Thymus (tissue), 11 donors: ENCODE measurements around the gene ATXN10. TPM values are rescaled to one million over a fixed set of nuclear protein-coding genes. Genes with fewer than 3 reads are reported as not detected.

Source experiments
- DNase-seq, 9 donors: peaks; one replicate each; pipeline ENCODE4 v3.0.0-alpha.2; 2013; ENCODE audit warnings: low spot score in 9 of 9, low read depth in 6 of 9, missing footprints in 1 of 9
- H3K27ac ChIP-seq, 2 donors: one replicate each; pipeline ENCODE4 v1.5.1; 2013; ENCODE audit warnings: control low read depth in 1 of 2, low read depth in 1 of 2, low read length in 1 of 2, mild to moderate bottlenecking in 1 of 2, moderate library complexity in 1 of 2
- H3K27me3 ChIP-seq, 2 donors: one replicate each; pipeline ENCODE4 v1.5.1; 2013; ENCODE audit warnings: low read length in 1 of 2; ENCODE audit not compliant: control insufficient read depth in 2 of 2, insufficient read depth in 1 of 2
- H3K36me3 ChIP-seq, 2 donors: one replicate each; pipeline ENCODE4 v1.5.1; 2013; ENCODE audit warnings: low read length in 1 of 2, mild to moderate bottlenecking in 1 of 2, moderate library complexity in 1 of 2; ENCODE audit not compliant: control insufficient read depth in 2 of 2, insufficient read depth in 2 of 2
- H3K4me1 ChIP-seq, 2 donors: one replicate each; pipeline ENCODE4 v1.5.1; 2013; ENCODE audit warnings: low read length in 2 of 2; ENCODE audit not compliant: control insufficient read depth in 2 of 2, insufficient read depth in 2 of 2
- H3K4me3 ChIP-seq, 2 donors: one replicate each; pipeline ENCODE4 v1.5.1; 2013; ENCODE audit warnings: low read length in 2 of 2, control low read depth in 1 of 2, mild to moderate bottlenecking in 1 of 2
- H3K9me3 ChIP-seq, 2 donors: one replicate each; pipeline ENCODE4 v1.5.1; 2013; ENCODE audit warnings: low read length in 1 of 2, mild to moderate bottlenecking in 1 of 2; ENCODE audit not compliant: control insufficient read depth in 2 of 2, insufficient read depth in 1 of 2
- WGBS: extraction: QIAGEN DNeasy Blood & Tissue Kit; methylation state at CpG from one replicate; pipeline ENCODE4 v1.1.7; 2013; 5-methylcytosine and 5-hydroxymethylcytosine counted together
- polyA plus RNA-seq: library from polyadenylated mRNA; stranded (reverse); fragments of 200-250 nt; gene quantifications from one replicate; pipeline ENCODE4 v1.2.3, GENCODE V29; 2013
- total RNA-seq: library from RNA; stranded (reverse); fragments of 120-200 nt; gene quantifications from one replicate; pipeline ENCODE4 v1.2.4, GENCODE V29; 2013
- donor health status: healthy.

Gene ATXN10
- total and polyA plus RNA-seq, 2 donors = 86.7 to 111 TPM

- no peak overlapping the region for H3K4me3 ChIP-seq
- no peak for DNase-seq
- peaks cover 0 to 1% of the 10 kb centered on the region in 2 donors for H3K9me3 ChIP-seq
- no peak overlapping the region for H3K27ac ChIP-seq
- no peaks in the 10 kb centered on the region for H3K36me3 ChIP-seq
- peaks cover 56 to 75% of the 10 kb centered on the region in 2 donors for H3K27me3 ChIP-seq
- H3K4me1 ChIP-seq = peaks cover 0 to 5% of the 10 kb centered on the region in 2 donors
- WGBS = 6% methylated on average over 87 of the region's 87 CpGs
Observed at GRCh38 chr22:45867118-45867905, 195.7 kb downstream of the ATXN10 start.

- Histone ChIP-seq H3K9me3 (peaks cover 0 to 4% of the 10 kb centered on the region in 2 donors), H3K4me1 (peaks cover 0 to 5% of the 10 kb centered on the region in 2 donors), H3K27ac (no peak overlapping the region), H3K4me3 (no peak overlapping the region), H3K27me3 (peaks cover 56 to 75% of the 10 kb centered on the region in 2 donors), H3K36me3 (no peaks in the 10 kb centered on the region)
- WGBS = 42% methylated on average over 20 of the region's 20 CpGs
- no peak for DNase-seq
Observed at GRCh38 chr22:45867906-45868555, 196.4 kb downstream of the ATXN10 start.

- Histone ChIP-seq H3K27me3 (peaks cover 56 to 70% of the 10 kb centered on the region in 2 donors), H3K36me3 (no peaks in the 10 kb centered on the region), H3K27ac (no peak overlapping the region), H3K4me3 (no peak overlapping the region), H3K4me1 (peaks cover 0 to 5% of the 10 kb centered on the region in 2 donors), H3K9me3 (peaks cover 0 to 4% of the 10 kb centered on the region in 2 donors)
- no peak for DNase-seq
- 59% methylated on average over 18 of the region's 18 CpGs for WGBS
Observed at GRCh38 chr22:45868571-45869339, 197.1 kb downstream of the ATXN10 start.

GRCh38 chr22:45869340-45869847 lies 197.8 kb downstream of the ATXN10 start:
- Histone ChIP-seq H3K27ac (no peak overlapping the region), H3K9me3 (peaks cover 0 to 4% of the 10 kb centered on the region in 2 donors), H3K4me1 (no peaks in the 10 kb centered on the region), H3K4me3 (no peak overlapping the region), H3K36me3 (no peaks in the 10 kb centered on the region), H3K27me3 (peaks cover 55 to 67% of the 10 kb centered on the region in 2 donors)
- DNase-seq = no peak
- 85% methylated on average over 13 of the region's 13 CpGs for WGBS

GRCh38 chr22:45870011-45870410 lies 198.4 kb downstream of the ATXN10 start:
- no peak overlapping the region for H3K4me3 ChIP-seq
- no peaks in the 10 kb centered on the region for H3K4me1 ChIP-seq
- H3K9me3 ChIP-seq = peaks cover 0 to 4% of the 10 kb centered on the region in 2 donors
- no peak overlapping the region for H3K27ac ChIP-seq
- WGBS = 92% methylated on average over 7 of the region's 7 CpGs
- DNase-seq = no peak
- peaks cover 52 to 63% of the 10 kb centered on the region in 2 donors for H3K27me3 ChIP-seq
- no peaks in the 10 kb centered on the region for H3K36me3 ChIP-seq

- peaks cover 0 to 4% of the 10 kb centered on the region in 2 donors for H3K9me3 ChIP-seq
- H3K4me1 ChIP-seq = no peaks in the 10 kb centered on the region
- H3K27me3 ChIP-seq = peaks cover 38 to 53% of the 10 kb centered on the region in 2 donors
- WGBS = 98% methylated on average over 6 of the region's 6 CpGs
- H3K27ac ChIP-seq = no peak overlapping the region
- no peak for DNase-seq
- H3K4me3 ChIP-seq = no peak overlapping the region
- no peaks in the 10 kb centered on the region for H3K36me3 ChIP-seq
Observed at GRCh38 chr22:45871721-45872120, 200.1 kb downstream of the ATXN10 start.

GRCh38 chr22:45872659-45873263 lies 201.1 kb downstream of the ATXN10 start:
- no peak overlapping the region for H3K27ac ChIP-seq
- 96% methylated on average over 3 of the region's 3 CpGs for WGBS
- no peak overlapping the region for H3K4me3 ChIP-seq
- H3K27me3 ChIP-seq = peaks cover 35 to 53% of the 10 kb centered on the region in 2 donors
- H3K4me1 ChIP-seq = no peaks in the 10 kb centered on the region
- H3K9me3 ChIP-seq = peaks cover 0 to 4% of the 10 kb centered on the region in 2 donors
- no peak for DNase-seq
- H3K36me3 ChIP-seq = no peaks in the 10 kb centered on the region

- Histone ChIP-seq H3K27me3 (peaks cover 43 to 56% of the 10 kb centered on the region in 2 donors), H3K4me3 (no peak overlapping the region), H3K4me1 (peaks cover 0 to 6% of the 10 kb centered on the region in 2 donors), H3K36me3 (no peaks in the 10 kb centered on the region), H3K9me3 (peaks cover 0 to 4% of the 10 kb centered on the region in 2 donors), H3K27ac (no peak overlapping the region)
- DNase-seq = no peak
- WGBS = 92% methylated on average over 26 of the region's 26 CpGs
Observed at GRCh38 chr22:45876136-45877035, 204.8 kb downstream of the ATXN10 start.
